HepG2 (cell line): ENCODE results near the gene KIAA0232. TPM values are rescaled to one million over a fixed set of nuclear protein-coding genes. Genes with fewer than 3 reads are reported as not detected.

Experiments used
- ADNP ChIP-seq: sonication (generic); formaldehyde crosslinking; IDR thresholded peaks from 2 replicates; pipeline ENCODE4 v1.4.0; 2020; ENCODE audit warnings: missing genetic modification reagents
- ARNT2 ChIP-seq: sonication (generic); formaldehyde crosslinking; IDR thresholded peaks from 2 replicates; pipeline ENCODE4 v1.8.0; 2022; ENCODE audit warnings: mild to moderate bottlenecking, low read depth, missing genetic modification reagents, moderate library complexity
- BHLHE40 ChIP-seq: IDR thresholded peaks from 2 replicates; pipeline ENCODE4 v1.6.1; 2011; ENCODE audit warnings: low read length, improper control_type of control experiment
- BRF2 ChIP-seq: sonication (generic); formaldehyde crosslinking; IDR thresholded peaks from 2 replicates; pipeline ENCODE4 v1.8.1; 2022; ENCODE audit warnings: mild to moderate bottlenecking, missing genetic modification reagents
- CBX2 ChIP-seq, 2 experiments: fragments of 200-600 bp in 1 of 2; sonication (generic); formaldehyde crosslinking in 1 of 2; IDR thresholded peaks; 2 replicates each; pipeline versions ENCODE4 v1.7.0 to v1.8.1; 2018 to 2022; ENCODE audit warnings: low read depth in 2 of 2, low read length in 1 of 2, mild to moderate bottlenecking in 1 of 2, missing genetic modification reagents in 1 of 2
- CHCHD3 ChIP-seq: sonication (generic); formaldehyde crosslinking; IDR thresholded peaks from 2 replicates; pipeline ENCODE4 v1.8.0; 2022; ENCODE audit warnings: mild to moderate bottlenecking, missing genetic modification reagents, moderate library complexity
- DPF2 ChIP-seq: sonication (generic); formaldehyde crosslinking; IDR thresholded peaks from 2 replicates; pipeline ENCODE4 v1.4.0; 2020; ENCODE audit warnings: mild to moderate bottlenecking, low read depth, missing genetic modification reagents, borderline replicate concordance
- GMEB1 ChIP-seq: sonication (generic); formaldehyde crosslinking; IDR thresholded peaks from 2 replicates; pipeline ENCODE4 v1.5.1; 2020; ENCODE audit warnings: missing genetic modification reagents, mild to moderate bottlenecking, borderline replicate concordance
- HDAC1 ChIP-seq: sonication (generic); formaldehyde crosslinking; IDR thresholded peaks from 2 replicates; pipeline ENCODE4 v1.5.1; 2020; ENCODE audit warnings: mild to moderate bottlenecking, missing genetic modification reagents
- HNF1B ChIP-seq: sonication (generic); formaldehyde crosslinking; IDR thresholded peaks from 2 replicates; pipeline ENCODE4 v1.5.1; 2020; ENCODE audit warnings: mild to moderate bottlenecking, moderate library complexity, missing genetic modification reagents
- IRX3 ChIP-seq: sonication (generic); formaldehyde crosslinking; IDR thresholded peaks from 2 replicates; pipeline ENCODE4 v1.8.1; 2023; ENCODE audit warnings: mild to moderate bottlenecking, low read depth, missing genetic modification reagents, borderline replicate concordance
- SUZ12 ChIP-seq: fragments of 150-350 bp; IDR thresholded peaks from 2 replicates; pipeline ENCODE4 v1.6.1; 2014; ENCODE audit warnings: low read depth, low read length
- U2AF2 ChIP-seq: fragments of 200-400 bp; formaldehyde crosslinking; IDR thresholded peaks from 2 replicates; pipeline ENCODE4 v1.6.1; 2017; ENCODE audit warnings: low read depth, mild to moderate bottlenecking, low read length
- WIZ ChIP-seq: sonication (generic); formaldehyde crosslinking; IDR thresholded peaks from 2 replicates; pipeline ENCODE4 v1.5.1; 2020; ENCODE audit warnings: mild to moderate bottlenecking, missing genetic modification reagents
- ZFP82 ChIP-seq: sonication (generic); formaldehyde crosslinking; IDR thresholded peaks from 2 replicates; pipeline ENCODE4 v1.5.1; 2020; ENCODE audit warnings: mild to moderate bottlenecking, missing genetic modification reagents, borderline replicate concordance
- ZMYM2 ChIP-seq: sonication (generic); formaldehyde crosslinking; IDR thresholded peaks from 2 replicates; pipeline ENCODE4 v1.8.0; 2022; ENCODE audit warnings: mild to moderate bottlenecking, missing genetic modification reagents
- ZNF687 ChIP-seq: sonication (generic); formaldehyde crosslinking; IDR thresholded peaks from 2 replicates; pipeline ENCODE4 v1.5.1; 2020; ENCODE audit warnings: mild to moderate bottlenecking, missing genetic modification reagents, moderate library complexity
- ZSCAN9 ChIP-seq: IDR thresholded peaks from 2 replicates; pipeline ENCODE4 v1.6.1; 2016; ENCODE audit warnings: borderline replicate concordance
- polyA plus RNA-seq, 8 experiments: library from polyadenylated mRNA; depleted of rRNA in 3 of 8; stranded (reverse) in 7 of 8; unstranded in 1 of 8; fragments of >200 nt; fragmentation: Illumina TruSeq in 4 of 8; extraction: Trizol in 4 of 8; gene quantifications; 2 replicates each; pipeline versions ENCODE4 v1.2.1 to v1.2.3, GENCODE V29; 2011 to 2016; ENCODE audit warnings: low read depth in 4 of 8, missing spikeins in 1 of 8, mixed read lengths in 1 of 8; ENCODE audit not compliant: insufficient read depth in 1 of 8
- total RNA-seq, 5 experiments: library from RNA; depleted of rRNA; stranded (reverse); fragments of >200 nt; fragmentation: Illumina TruSeq; extraction: Trizol; gene quantifications; 2 replicates each; pipeline ENCODE4 v1.2.3, GENCODE V29; 2016; ENCODE audit warnings: low read depth in 1 of 5

Gene KIAA0232
- total and polyA plus RNA-seq, 2 of the 13 experiments (the other 11 are each of a cell fraction or from before 2014, with no cell fraction given): 7.8 to 17.1 TPM

- TF ChIP-seq IRX3 (CRISPR knock-in tag) (no peak), BRF2 (CRISPR knock-in tag) (no peak), BHLHE40 (0 out of 2 replicates have a peak, but pooled peaks have one; percentile 0), ZMYM2 (CRISPR knock-in tag) (peak; percentile 63; the same call in 1 of the 2 replicates), HDAC1 (CRISPR knock-in tag) (peak; percentile 64), ZFP82 (CRISPR knock-in tag) (no peak), ARNT2 (CRISPR knock-in tag) (0 out of 2 replicates have a peak, but pooled peaks have one; percentile 39), SUZ12 (no peak), HNF1B (0 out of 2 replicates have a peak, but pooled peaks have one; percentile 32), ADNP (peak; percentile 71; the same call in 1 of the 2 replicates), ZNF687 (no peak), WIZ (CRISPR knock-in tag) (no peak), U2AF2 (no peak), CBX2 (IDR thresholded peaks at IDR 0.05; ENCODE audit: low read depth, low read length) (no peak), CBX2 (CRISPR knock-in tag; IDR thresholded peaks at IDR 0.05; ENCODE audit: low read depth) (no peak), DPF2 (CRISPR knock-in tag) (no peak), GMEB1 (CRISPR knock-in tag) (no peak), CHCHD3 (CRISPR knock-in tag) (no peak), ZSCAN9 (CRISPR knock-in tag) (no peak)
These were observed 32.0 kb upstream of the KIAA0232 start (continued) for GRCh38 chr4:6750286-6751221.
